CD4-positive, alpha-beta T cell treated with Interleukin-4 for 1 hour (primary cell): ENCODE data around the gene PPP2R3A.

Experiments used
- DNase-seq, 2 donors: peaks; one replicate each; pipeline ENCODE4 v3.0.0-alpha.2; 2020 to 2022

The PPP2R3A gene

DNA sequence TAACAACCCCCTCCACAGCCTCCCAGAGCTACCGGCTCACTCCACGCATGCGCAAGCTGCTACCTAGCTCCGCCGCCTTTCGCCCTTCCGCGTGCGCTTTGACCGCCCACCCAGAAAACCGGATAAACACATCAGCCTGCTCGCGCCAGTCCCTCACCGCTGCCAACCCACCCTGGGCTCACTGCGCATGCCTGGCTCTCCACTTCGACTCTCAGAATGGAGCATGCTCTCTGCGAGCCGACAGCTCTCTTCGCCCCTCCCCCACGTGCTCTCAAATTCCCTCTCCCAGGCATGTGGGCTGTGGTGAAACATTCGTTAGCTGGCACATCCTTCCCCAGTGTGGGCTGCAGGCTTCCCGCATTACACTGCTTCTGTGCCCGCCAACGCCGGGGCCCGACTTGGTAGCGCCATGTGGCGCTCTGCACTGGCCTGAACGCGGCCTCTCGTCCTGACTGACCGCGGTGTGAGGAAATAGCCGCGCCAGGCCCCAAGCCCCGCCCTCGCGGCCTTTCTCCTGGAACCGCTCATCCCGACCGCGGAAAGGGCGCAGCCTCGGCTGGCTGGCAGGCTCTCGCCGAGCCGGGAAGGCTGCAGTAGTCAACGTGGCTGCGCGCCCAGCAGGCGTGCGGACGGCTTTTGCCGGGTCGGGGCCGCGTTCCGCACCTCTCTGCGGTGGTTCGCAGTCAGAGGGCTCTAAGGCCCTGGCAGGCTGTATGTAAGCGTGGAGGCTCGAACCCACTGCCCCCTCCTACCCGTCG is 231.1 kb downstream of the PPP2R3A start:
- DNase-seq: peak; percentile 98 to 99

DNA sequence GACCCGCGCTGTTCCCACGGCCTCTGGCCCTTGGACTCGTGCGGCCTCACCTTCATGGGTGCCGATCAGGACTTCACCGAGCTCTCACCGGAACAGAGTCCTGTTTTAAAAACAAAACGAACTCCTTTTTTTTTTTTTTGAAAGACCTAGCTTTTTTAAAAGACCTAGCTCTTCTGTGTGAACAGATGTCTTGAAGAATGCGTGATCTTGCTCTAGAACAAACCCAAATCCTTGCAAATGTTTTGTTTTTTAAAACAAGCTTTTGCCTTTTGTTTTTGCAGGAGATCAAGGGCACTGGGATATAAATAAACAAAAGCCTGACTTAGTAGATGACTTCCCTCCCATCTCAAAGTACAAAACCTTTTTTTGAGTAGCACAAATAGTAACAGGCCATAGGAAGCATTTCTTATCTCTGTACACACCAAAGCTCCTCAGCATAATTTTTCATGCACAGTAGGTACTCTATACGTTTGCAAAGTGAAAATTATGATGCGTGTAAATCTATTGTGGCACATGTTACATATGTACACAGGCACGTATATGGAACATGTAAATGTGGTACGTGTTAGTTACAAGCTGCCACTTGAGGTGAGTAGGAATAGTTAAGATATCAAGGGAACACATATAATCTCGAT is 231.7 kb downstream of the PPP2R3A start:
- DNase-seq: no peak
